Measurements from ENCODE around the gene MBP. TPM values are rescaled to one million over a fixed set of nuclear protein-coding genes. Genes with fewer than 3 reads are reported as not detected.

MBP gene
- total RNA-seq, 2 donors from 2014 or later: 43.0 to 65.8 TPM

- Histone ChIP-seq H3K36me3 (no peaks in the 10 kb centered on the region), H3K9ac (ENCODE audit: low read depth in 2 of 2, low read length in 2 of 2) (peak overlapping the region; percentile 28 to 66), H3K9me3 (no peaks in the 10 kb centered on the region), H3K27ac (peak overlapping the region; percentile 92), H3K27me3 (no peaks in the 10 kb centered on the region), H3K4me1 (peaks cover 11% of the 10 kb centered on the region), H3K4me3 (no peak overlapping the region)
- no peak for TF ChIP-seq CTCF (IDR thresholded peaks at IDR 0.05)
- intact Hi-C loops (cut with DNase I): no loop called here
- DNase-seq: peak; percentile 87
Observed at GRCh38 chr18:77114415-77115191, 18.0 kb downstream of the MBP start.

GRCh38 chr18:77114152-77114414 lies 18.5 kb downstream of the MBP start:
- no peak for DNase-seq
- Histone ChIP-seq H3K27me3 (no peaks in the 10 kb centered on the region), H3K27ac (peak overlapping the region; percentile 92), H3K9ac (ENCODE audit: low read depth in 2 of 2, low read length in 2 of 2) (peak overlapping the region in 1 of 2 donors; percentile 66), H3K9me3 (no peaks in the 10 kb centered on the region), H3K4me3 (no peak overlapping the region), H3K36me3 (no peaks in the 10 kb centered on the region), H3K4me1 (peaks cover 11% of the 10 kb centered on the region)
- intact Hi-C loops (cut with DNase I): no loop called here
- no peak for TF ChIP-seq CTCF (IDR thresholded peaks at IDR 0.05)

GRCh38 chr18:77113361-77114151 lies 19.0 kb downstream of the MBP start:
- DNase-seq: no peak
- H3K27ac ChIP-seq: peak overlapping the region; percentile 92
- no peaks in the 10 kb centered on the region for H3K36me3 ChIP-seq
- intact Hi-C loops (cut with DNase I): no loop called here
- no peak for TF ChIP-seq CTCF (IDR thresholded peaks at IDR 0.05)
- H3K4me1 ChIP-seq: peaks cover 11% of the 10 kb centered on the region
- peak overlapping the region in 1 of 2 donors; percentile 66 for H3K9ac ChIP-seq (ENCODE audit: low read depth in 2 of 2, low read length in 2 of 2)
- H3K9me3 ChIP-seq: no peaks in the 10 kb centered on the region
- no peak overlapping the region for H3K4me3 ChIP-seq
- no peaks in the 10 kb centered on the region for H3K27me3 ChIP-seq

- Histone ChIP-seq H3K27me3 (no peaks in the 10 kb centered on the region), H3K9ac (ENCODE audit: low read depth in 2 of 2, low read length in 2 of 2) (no peak overlapping the region), H3K27ac (no peak overlapping the region), H3K36me3 (no peaks in the 10 kb centered on the region), H3K4me3 (no peak overlapping the region), H3K4me1 (peaks cover 11% of the 10 kb centered on the region), H3K9me3 (no peaks in the 10 kb centered on the region)
- intact Hi-C loops (cut with DNase I): no loop called here
- no peak for TF ChIP-seq CTCF (IDR thresholded peaks at IDR 0.05)
- DNase-seq: no peak
Observed at GRCh38 chr18:77112747-77113092, 19.9 kb downstream of the MBP start.

- Histone ChIP-seq H3K9me3 (no peaks in the 10 kb centered on the region), H3K27ac (no peak overlapping the region), H3K4me1 (peaks cover 11% of the 10 kb centered on the region), H3K9ac (ENCODE audit: low read depth in 2 of 2, low read length in 2 of 2) (no peak overlapping the region), H3K27me3 (no peaks in the 10 kb centered on the region), H3K36me3 (no peaks in the 10 kb centered on the region), H3K4me3 (no peak overlapping the region)
- intact Hi-C loops (cut with DNase I): no loop called here
- TF ChIP-seq CTCF (IDR thresholded peaks at IDR 0.05): no peak
- no peak for DNase-seq
Observed at GRCh38 chr18:77111951-77112746, 20.4 kb downstream of the MBP start.
